SK-N-SH treated with all-trans-retinoic acid at 6 μM for 48 hours (cell line): Measurements from ENCODE around the gene TOM1L2.

ENCODE experiments used
- ARNTL ChIP-seq: fragments of 450-650 bp; formaldehyde crosslinking; IDR thresholded peaks from 2 replicates; pipeline ENCODE4 v1.5.0; 2020; ENCODE audit warnings: low read depth, mild to moderate bottlenecking, moderate library complexity, borderline replicate concordance
- GLIS3 ChIP-seq: fragments of 250-450 bp; sonication (Bioruptor Pico); IDR thresholded peaks from 2 replicates; pipeline ENCODE4 v1.5.0; 2020; ENCODE audit warnings: mild to moderate bottlenecking, moderate library complexity
- PATZ1 ChIP-seq: fragments of 250-450 bp; sonication (Bioruptor Pico); IDR thresholded peaks from 2 replicates; pipeline ENCODE4 v1.8.0; 2020; ENCODE audit warnings: mild to moderate bottlenecking, moderate library complexity, borderline replicate concordance
- RARB ChIP-seq: fragments of 250-450 bp; sonication (Bioruptor Pico); IDR thresholded peaks from 2 replicates; pipeline ENCODE4 v1.8.0; 2021; ENCODE audit warnings: mild to moderate bottlenecking, moderate library complexity
- TCF4 ChIP-seq: fragments of 250-450 bp; sonication (Bioruptor Pico); IDR thresholded peaks from 2 replicates; pipeline ENCODE4 v1.8.0; 2021; ENCODE audit warnings: mild to moderate bottlenecking, moderate library complexity, borderline replicate concordance
- TOX ChIP-seq: fragments of 250-450 bp; sonication (Bioruptor Pico); IDR thresholded peaks from 2 replicates; pipeline ENCODE4 v1.8.0; 2021; ENCODE audit warnings: mild to moderate bottlenecking, moderate library complexity, borderline replicate concordance
- ZC3H10 ChIP-seq: fragments of 250-450 bp; sonication (Bioruptor Pico); IDR thresholded peaks from 2 replicates; pipeline ENCODE4 v1.5.1; 2021; ENCODE audit warnings: mild to moderate bottlenecking, moderate library complexity
- ZNF565 ChIP-seq: fragments of 450-650 bp; formaldehyde crosslinking; conservative IDR thresholded peaks from 2 replicates; pipeline ENCODE4 v1.5.0; 2020; ENCODE audit warnings: low read depth, mild to moderate bottlenecking, moderate library complexity
- TF ChIP-seq, protein P1 (sequence below): fragments of 250-450 bp; sonication (Bioruptor Pico); IDR thresholded peaks from 2 replicates; pipeline ENCODE4 v1.5.1; 2021; ENCODE audit warnings: mild to moderate bottlenecking, moderate library complexity

GRCh38 chr17:17958982-17959381 is 13.2 kb downstream of the TOM1L2 start:
- TF ChIP-seq ZC3H10 (CRISPR knock-in tag) (no peak), ARNTL (CRISPR knock-in tag) (no peak), RARB (CRISPR knock-in tag) (no peak), TCF4 (CRISPR knock-in tag) (no peak), PATZ1 (no peak), TOX (no peak), ZNF565 (CRISPR knock-in tag) (no peak), GLIS3 (CRISPR knock-in tag) (no peak)
- TF ChIP-seq, protein P1, sequence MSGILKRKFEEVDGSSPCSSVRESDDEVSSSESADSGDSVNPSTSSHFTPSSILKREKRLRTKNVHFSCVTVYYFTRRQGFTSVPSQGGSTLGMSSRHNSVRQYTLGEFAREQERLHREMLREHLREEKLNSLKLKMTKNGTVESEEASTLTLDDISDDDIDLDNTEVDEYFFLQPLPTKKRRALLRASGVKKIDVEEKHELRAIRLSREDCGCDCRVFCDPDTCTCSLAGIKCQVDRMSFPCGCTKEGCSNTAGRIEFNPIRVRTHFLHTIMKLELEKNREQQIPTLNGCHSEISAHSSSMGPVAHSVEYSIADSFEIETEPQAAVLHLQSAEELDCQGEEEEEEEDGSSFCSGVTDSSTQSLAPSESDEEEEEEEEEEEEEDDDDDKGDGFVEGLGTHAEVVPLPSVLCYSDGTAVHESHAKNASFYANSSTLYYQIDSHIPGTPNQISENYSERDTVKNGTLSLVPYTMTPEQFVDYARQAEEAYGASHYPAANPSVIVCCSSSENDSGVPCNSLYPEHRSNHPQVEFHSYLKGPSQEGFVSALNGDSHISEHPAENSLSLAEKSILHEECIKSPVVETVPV (CRISPR knock-in tag), result no peak
